IMR-90 (cell line): Measurements from ENCODE around the gene FCRLA. TPM values are rescaled to one million over a fixed set of nuclear protein-coding genes. Genes with fewer than 3 reads are reported as not detected.

Experiments used
- polyA plus RNA-seq, 3 experiments: library from polyadenylated mRNA; depleted of rRNA; stranded (reverse); fragments of >200 nt; gene quantifications; 2 replicates each; pipeline ENCODE4 v1.2.3, GENCODE V29; 2012; ENCODE audit warnings: low replicate concordance in 1 of 3
- total RNA-seq: library from RNA; depleted of rRNA; stranded (reverse); fragments of >200 nt; gene quantifications from 2 replicates; pipeline ENCODE4 v1.2.3, GENCODE V29; 2012
- TF ChIP-seq, protein P1 (sequence below): conservative IDR thresholded peaks from 2 replicates; pipeline ENCODE4 v1.5.1; 2012; ENCODE audit warnings: mild to moderate bottlenecking, low read depth, low read length, improper control_type of control experiment

Gene FCRLA
- total and polyA plus RNA-seq, 2 of the 4 experiments (the other 2 are of a cell fraction), result 0.36 TPM

- TF ChIP-seq, protein P1, sequence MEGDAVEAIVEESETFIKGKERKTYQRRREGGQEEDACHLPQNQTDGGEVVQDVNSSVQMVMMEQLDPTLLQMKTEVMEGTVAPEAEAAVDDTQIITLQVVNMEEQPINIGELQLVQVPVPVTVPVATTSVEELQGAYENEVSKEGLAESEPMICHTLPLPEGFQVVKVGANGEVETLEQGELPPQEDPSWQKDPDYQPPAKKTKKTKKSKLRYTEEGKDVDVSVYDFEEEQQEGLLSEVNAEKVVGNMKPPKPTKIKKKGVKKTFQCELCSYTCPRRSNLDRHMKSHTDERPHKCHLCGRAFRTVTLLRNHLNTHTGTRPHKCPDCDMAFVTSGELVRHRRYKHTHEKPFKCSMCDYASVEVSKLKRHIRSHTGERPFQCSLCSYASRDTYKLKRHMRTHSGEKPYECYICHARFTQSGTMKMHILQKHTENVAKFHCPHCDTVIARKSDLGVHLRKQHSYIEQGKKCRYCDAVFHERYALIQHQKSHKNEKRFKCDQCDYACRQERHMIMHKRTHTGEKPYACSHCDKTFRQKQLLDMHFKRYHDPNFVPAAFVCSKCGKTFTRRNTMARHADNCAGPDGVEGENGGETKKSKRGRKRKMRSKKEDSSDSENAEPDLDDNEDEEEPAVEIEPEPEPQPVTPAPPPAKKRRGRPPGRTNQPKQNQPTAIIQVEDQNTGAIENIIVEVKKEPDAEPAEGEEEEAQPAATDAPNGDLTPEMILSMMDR, result peak; percentile 39
Observed at GRCh38 chr1:161725908-161726472, 19.0 kb downstream of the FCRLA start (continued).
